Mammary epithelial cell (primary cell): ENCODE measurements around the gene EFCAB6.

ENCODE experiments used
- EZH2 ChIP-seq: IDR thresholded peaks from 2 replicates; pipeline ENCODE4 v1.6.1; 2012; ENCODE audit warnings: low read length, inconsistent platforms, borderline replicate concordance
- TF ChIP-seq, protein P1 (sequence below), 2 donors: IDR thresholded peaks in 1 of 2; conservative IDR thresholded peaks in 1 of 2; 2 replicates each; pipeline ENCODE4 v1.5.1; 2011 to 2012; ENCODE audit warnings: inconsistent platforms in 2 of 2, low read length in 2 of 2, mild to moderate bottlenecking in 2 of 2, control low read depth in 1 of 2, low read depth in 1 of 2; ENCODE audit not compliant: insufficient read depth in 1 of 2; ENCODE audit errors: extremely low read depth in 1 of 2

DNA sequence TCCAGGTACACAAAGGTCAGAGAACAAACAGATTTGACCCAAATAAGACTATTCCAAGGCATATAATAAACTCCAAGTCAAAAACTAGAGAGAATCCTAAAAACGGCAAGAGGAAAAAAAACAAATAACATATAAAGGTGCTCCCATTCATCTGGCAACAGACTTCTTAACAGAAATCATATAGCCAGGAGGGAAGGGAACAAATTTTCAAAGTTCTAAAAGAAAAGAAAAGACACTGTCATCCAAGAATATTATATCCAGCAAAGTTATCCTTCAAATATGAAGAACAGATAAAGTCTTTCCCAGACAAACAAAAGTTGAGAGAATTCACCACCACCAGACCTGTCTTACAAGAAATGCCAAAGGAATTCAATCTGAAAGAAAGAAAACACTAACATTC lies 11.1 kb downstream of the EFCAB6 start:
- TF ChIP-seq, protein P1, sequence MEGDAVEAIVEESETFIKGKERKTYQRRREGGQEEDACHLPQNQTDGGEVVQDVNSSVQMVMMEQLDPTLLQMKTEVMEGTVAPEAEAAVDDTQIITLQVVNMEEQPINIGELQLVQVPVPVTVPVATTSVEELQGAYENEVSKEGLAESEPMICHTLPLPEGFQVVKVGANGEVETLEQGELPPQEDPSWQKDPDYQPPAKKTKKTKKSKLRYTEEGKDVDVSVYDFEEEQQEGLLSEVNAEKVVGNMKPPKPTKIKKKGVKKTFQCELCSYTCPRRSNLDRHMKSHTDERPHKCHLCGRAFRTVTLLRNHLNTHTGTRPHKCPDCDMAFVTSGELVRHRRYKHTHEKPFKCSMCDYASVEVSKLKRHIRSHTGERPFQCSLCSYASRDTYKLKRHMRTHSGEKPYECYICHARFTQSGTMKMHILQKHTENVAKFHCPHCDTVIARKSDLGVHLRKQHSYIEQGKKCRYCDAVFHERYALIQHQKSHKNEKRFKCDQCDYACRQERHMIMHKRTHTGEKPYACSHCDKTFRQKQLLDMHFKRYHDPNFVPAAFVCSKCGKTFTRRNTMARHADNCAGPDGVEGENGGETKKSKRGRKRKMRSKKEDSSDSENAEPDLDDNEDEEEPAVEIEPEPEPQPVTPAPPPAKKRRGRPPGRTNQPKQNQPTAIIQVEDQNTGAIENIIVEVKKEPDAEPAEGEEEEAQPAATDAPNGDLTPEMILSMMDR (conservative IDR thresholded peaks at IDR 0.05 in 1 of 2, IDR thresholded peaks at IDR 0.05 in 1 of 2; ENCODE audit: extremely low read depth in 1 of 2, insufficient read depth in 1 of 2, low read depth in 1 of 2, low read length in 2 of 2) = no peak
- no peak for TF ChIP-seq EZH2
